Rectal smooth muscle tissue (tissue), 1 donor: ENCODE measurements around the gene STAT3.

Source experiments
- H3K27ac ChIP-seq: one replicate; pipeline ENCODE4 v1.7.0; 2013; ENCODE audit warnings: low read depth, low read length, inconsistent platforms
- H3K27me3 ChIP-seq: one replicate; pipeline ENCODE4 v1.7.0; 2013; ENCODE audit warnings: low read length; ENCODE audit not compliant: control insufficient read depth, insufficient read depth
- H3K36me3 ChIP-seq: one replicate; pipeline ENCODE4 v1.7.0; 2013; ENCODE audit warnings: low read length; ENCODE audit not compliant: control insufficient read depth, insufficient read depth
- H3K4me1 ChIP-seq: one replicate; pipeline ENCODE4 v1.7.0; 2013; ENCODE audit warnings: low read length; ENCODE audit not compliant: control insufficient read depth, insufficient read depth
- H3K4me3 ChIP-seq: one replicate; pipeline ENCODE4 v1.7.0; 2013; ENCODE audit warnings: low read length
- H3K9ac ChIP-seq: one replicate; pipeline ENCODE4 v1.7.0; 2013; ENCODE audit warnings: low read length

The STAT3 gene

GRCh38 chr17:42279776-42280630, 108.2 kb downstream of the STAT3 start:
- H3K9ac ChIP-seq, result no peak overlapping the region

GRCh38 chr17:42277342-42277712, 110.9 kb downstream of the STAT3 start:
- Histone ChIP-seq H3K27me3 (no peaks in the 10 kb centered on the region), H3K9ac (no peak overlapping the region), H3K4me1 (peaks cover 10% of the 10 kb centered on the region), H3K27ac (peak overlapping the region; percentile 88), H3K4me3 (no peak overlapping the region), H3K36me3 (no peaks in the 10 kb centered on the region)

More at GRCh38 chr17:42279776-42280630, 108.2 kb downstream of the STAT3 start:
- Histone ChIP-seq H3K4me1 (peaks cover under 1% of the 10 kb centered on the region), H3K4me3 (no peak overlapping the region), H3K36me3 (no peaks in the 10 kb centered on the region), H3K27ac (no peak overlapping the region), H3K27me3 (no peaks in the 10 kb centered on the region)

- Histone ChIP-seq H3K9ac (peak overlapping the region; percentile 75), H3K4me3 (peak overlapping the region; percentile 84), H3K4me1 (peaks cover 10% of the 10 kb centered on the region), H3K27ac (peak overlapping the region; percentile 88), H3K36me3 (no peaks in the 10 kb centered on the region), H3K27me3 (no peaks in the 10 kb centered on the region)
These were observed 111.5 kb downstream of the STAT3 start for GRCh38 chr17:42276609-42277341.

GRCh38 chr17:42276359-42276608, 112.0 kb downstream of the STAT3 start, which contains the start of gene STAT5B:
Gene STAT5B, minus strand, starts transcription at chr17:42276391. Its CDS starts 44,264 bp downstream, at chr17:42232127.
- Histone ChIP-seq H3K36me3 (no peaks in the 10 kb centered on the region), H3K9ac (peak within 1 kb of the TSS; percentile 75), H3K27ac (peak within 1 kb of the TSS; percentile 88), H3K4me1 (peaks cover 15% of the 10 kb centered on the region), H3K27me3 (no peaks in the 10 kb centered on the region), H3K4me3 (peak within 1 kb of the TSS; percentile 84)

- Histone ChIP-seq H3K4me3 (peak overlapping the region; percentile 84), H3K27ac (peak overlapping the region; percentile 88), H3K36me3 (no peaks in the 10 kb centered on the region), H3K4me1 (peaks cover 18% of the 10 kb centered on the region), H3K27me3 (no peaks in the 10 kb centered on the region), H3K9ac (peak overlapping the region; percentile 60)
These were observed 112.5 kb downstream of the STAT3 start for GRCh38 chr17:42275527-42276358.

- peaks cover 20% of the 10 kb centered on the region for H3K4me1 ChIP-seq
- peak overlapping the region; percentile 84 for H3K4me3 ChIP-seq
- H3K36me3 ChIP-seq, result no peaks in the 10 kb centered on the region
- peak overlapping the region; percentile 88 for H3K27ac ChIP-seq
- H3K9ac ChIP-seq, result peak overlapping the region; percentile 60
- no peaks in the 10 kb centered on the region for H3K27me3 ChIP-seq
These were observed 113.3 kb downstream of the STAT3 start for GRCh38 chr17:42274812-42275526.

GRCh38 chr17:42274253-42274542, 114.0 kb downstream of the STAT3 start:
- Histone ChIP-seq H3K4me1 (peaks cover 20% of the 10 kb centered on the region), H3K27me3 (no peaks in the 10 kb centered on the region), H3K4me3 (no peak overlapping the region), H3K36me3 (no peaks in the 10 kb centered on the region), H3K27ac (no peak overlapping the region), H3K9ac (no peak overlapping the region)

GRCh38 chr17:42273474-42274252, 114.6 kb downstream of the STAT3 start:
- Histone ChIP-seq H3K4me3 (no peak overlapping the region), H3K27me3 (no peaks in the 10 kb centered on the region), H3K9ac (no peak overlapping the region), H3K4me1 (peaks cover 20% of the 10 kb centered on the region), H3K27ac (no peak overlapping the region), H3K36me3 (no peaks in the 10 kb centered on the region)

GRCh38 chr17:42272162-42272907, 115.9 kb downstream of the STAT3 start:
- Histone ChIP-seq H3K27ac (peak overlapping the region; percentile 3), H3K27me3 (no peaks in the 10 kb centered on the region), H3K4me1 (peaks cover 20% of the 10 kb centered on the region)

GRCh38 chr17:42271779-42272035, 116.5 kb downstream of the STAT3 start:
- no peaks in the 10 kb centered on the region for H3K27me3 ChIP-seq
- no peaks in the 10 kb centered on the region for H3K36me3 ChIP-seq
- no peak overlapping the region for H3K4me3 ChIP-seq
- H3K9ac ChIP-seq, result no peak overlapping the region
- no peak overlapping the region for H3K27ac ChIP-seq
- H3K4me1 ChIP-seq, result peaks cover 20% of the 10 kb centered on the region

More at GRCh38 chr17:42272162-42272907, 115.9 kb downstream of the STAT3 start:
- H3K9ac ChIP-seq, result no peak overlapping the region
- no peak overlapping the region for H3K4me3 ChIP-seq
- H3K36me3 ChIP-seq, result no peaks in the 10 kb centered on the region
